ENCODE data around the gene CREBL2. TPM values are rescaled to one million over a fixed set of nuclear protein-coding genes. Genes with fewer than 3 reads are reported as not detected.
"Not testable (repeated sequence)": the region's sequence is repeated elsewhere in the genome, so short reads cannot be mapped to it uniquely, and the experiment has no call there.

CREBL2 gene
- polyA plus RNA-seq, 3 donors: 31.0 to 36.1 (median 35.2) TPM

DNA sequence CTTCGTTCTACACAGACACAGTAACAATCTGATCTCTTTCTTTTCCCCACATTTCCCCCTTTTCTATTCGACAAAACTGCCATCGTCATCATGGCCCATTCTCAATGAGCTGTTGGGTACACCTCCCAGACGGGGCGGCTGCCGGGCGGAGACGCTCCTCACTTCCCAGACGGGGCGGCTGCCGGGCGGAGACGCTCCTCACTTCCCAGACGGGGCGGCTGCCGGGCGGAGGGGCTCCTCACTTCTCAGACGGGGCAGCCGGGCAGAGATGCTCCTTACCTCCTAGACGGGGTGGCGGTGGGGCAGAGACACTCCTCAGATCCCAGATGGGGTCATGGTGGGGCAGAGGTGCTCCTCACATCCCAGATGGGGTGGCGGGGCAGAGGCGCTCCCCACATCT is 6.4 kb downstream of the CREBL2 start:
- DNase-seq (ENCODE audit: extremely low read depth in 1 of 11, low read depth in 9 of 11, low spot score in 4 of 11): not testable (repeated sequence)

DNA sequence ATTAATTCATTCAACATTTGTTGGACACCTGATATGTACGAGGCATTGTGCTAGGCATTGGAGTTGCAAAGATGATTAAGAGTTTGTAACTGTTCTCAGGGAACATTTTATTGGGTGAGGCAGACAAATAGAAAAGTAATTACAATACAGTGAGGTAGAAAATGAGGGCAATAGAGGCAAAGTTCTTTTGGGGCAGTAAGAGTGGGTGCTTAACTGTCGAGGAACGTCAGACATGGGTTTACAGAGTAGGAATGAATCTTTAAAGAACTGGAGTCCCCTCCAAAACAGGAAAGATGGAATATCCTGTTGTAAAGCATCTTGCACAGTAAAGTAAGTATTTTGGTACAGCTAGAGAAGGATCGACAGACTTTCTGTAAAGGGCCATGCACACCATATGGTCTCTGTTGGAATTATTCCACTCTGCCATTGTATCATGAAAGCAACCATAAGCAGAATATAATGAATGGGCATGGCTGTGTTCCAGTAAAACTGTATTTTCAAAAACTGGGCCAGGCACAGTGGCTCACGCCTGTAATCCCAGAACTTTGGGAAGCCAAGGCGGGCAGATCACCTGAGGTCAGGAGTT is 9.1 kb downstream of the CREBL2 start:
- no peak for DNase-seq (ENCODE audit: extremely low read depth in 1 of 11, low read depth in 9 of 11, low spot score in 4 of 11)

DNA sequence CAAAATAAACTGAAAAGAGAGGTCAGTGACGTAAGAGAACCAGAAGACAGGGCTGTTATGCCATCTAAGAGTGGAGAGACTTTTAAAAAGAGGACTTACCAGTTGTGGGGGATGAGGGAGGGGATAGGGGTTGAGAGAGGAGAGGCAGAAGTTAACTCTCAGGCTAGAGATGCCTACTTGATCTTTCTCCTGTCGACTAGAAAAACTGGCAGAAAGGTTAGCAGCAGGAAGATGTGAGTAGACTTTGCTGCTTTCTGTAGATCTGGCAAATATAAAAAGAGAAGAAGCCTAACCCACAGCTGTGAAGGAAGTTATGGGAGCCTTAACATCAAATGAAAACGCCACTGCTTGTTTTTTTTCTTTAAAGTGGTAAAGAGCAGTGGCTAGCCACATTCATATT is 10.7 kb downstream of the CREBL2 start:
- no peak for DNase-seq (ENCODE audit: extremely low read depth in 1 of 11, low read depth in 9 of 11, low spot score in 4 of 11)

DNA sequence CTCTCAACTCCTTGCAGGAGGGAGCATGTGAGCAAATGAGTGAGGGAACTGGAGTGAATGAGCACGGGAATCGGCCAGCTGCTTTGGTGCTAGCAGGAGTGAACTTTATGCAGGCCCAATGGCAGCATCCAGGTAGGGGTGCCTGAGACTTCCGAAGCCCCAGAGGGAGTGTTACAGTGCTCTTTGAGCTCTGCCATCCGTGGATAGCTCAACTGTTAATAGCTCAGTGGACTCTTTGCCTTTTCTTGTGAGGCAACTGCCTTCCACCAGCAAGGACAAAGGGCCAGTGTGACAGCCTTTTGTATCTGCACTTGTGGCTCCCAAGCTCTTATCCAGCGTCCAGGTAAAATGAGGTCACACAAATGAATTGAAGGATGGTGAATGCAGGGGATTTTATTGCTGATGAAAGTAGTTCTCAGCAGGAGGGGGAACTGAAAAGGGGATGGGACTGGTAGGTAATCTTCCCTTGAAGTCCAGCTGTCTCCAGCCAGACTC is 12.9 kb downstream of the CREBL2 start:
- DNase-seq (ENCODE audit: extremely low read depth in 1 of 11, low read depth in 9 of 11, low spot score in 4 of 11): no peak

DNA sequence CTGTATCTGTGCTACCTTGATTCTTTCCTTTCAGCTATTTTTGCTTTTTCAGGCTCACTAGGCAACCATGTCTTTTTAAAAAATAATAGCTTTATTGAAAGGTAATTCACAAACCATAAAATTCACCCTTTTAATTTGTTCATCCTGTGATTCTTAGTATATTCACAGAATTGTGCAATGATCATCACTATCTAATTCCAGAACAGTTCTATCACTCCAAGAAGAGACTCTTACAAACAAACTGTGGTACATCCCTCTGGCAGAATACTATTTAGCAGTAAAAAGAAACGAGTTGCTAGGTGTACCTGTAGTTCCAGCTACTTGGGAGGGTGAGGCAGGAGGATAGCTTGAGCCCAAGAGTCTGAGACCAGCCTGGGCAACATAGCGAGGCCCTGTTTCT is 14.8 kb downstream of the CREBL2 start:
- DNase-seq (ENCODE audit: extremely low read depth in 1 of 11, low read depth in 9 of 11, low spot score in 4 of 11): no peak

DNA sequence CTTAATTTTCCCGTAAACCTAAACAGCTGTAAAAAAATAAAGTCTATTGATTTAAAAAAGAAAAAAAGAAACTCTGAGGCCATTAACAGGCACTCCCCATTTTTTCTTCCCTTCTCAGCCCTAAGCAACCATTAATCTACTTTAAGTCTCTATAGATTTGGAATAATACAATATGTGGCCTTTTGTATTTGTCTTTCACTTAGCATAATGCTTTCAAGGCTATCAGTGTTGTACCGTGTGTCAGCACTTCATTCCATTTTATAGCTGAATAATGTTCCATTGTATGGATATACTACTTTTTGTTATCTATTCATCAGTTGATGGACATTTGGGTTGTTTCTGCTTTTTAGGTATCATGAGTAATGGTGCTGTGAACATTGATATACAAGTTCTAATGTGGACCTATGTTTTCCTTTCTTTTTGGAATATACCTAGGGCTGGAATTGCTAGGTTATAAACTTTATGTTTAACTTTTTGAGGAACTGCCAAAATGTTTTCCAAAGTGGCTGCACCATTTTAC is 15.7 kb downstream of the CREBL2 start:
- DNase-seq (ENCODE audit: extremely low read depth in 1 of 11, low read depth in 9 of 11, low spot score in 4 of 11): no peak

DNA sequence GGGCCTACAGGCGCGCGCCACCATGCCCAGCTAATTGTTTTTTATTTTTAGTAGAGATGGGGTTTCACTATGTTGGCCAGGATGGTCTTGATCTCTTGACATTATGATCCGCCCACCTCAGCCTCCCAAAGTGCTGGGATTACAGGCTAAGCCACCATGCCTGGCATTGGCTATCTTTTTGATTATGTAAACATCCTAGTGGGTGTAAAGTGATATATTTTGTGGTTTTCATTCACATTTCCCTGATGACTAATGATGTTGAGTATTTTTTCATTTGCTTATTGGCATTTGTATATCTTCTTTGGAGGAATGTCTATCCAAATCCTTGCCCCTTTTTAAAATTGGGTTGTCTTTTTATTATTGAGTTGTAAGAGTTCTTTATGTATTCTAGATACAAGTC is 16.3 kb downstream of the CREBL2 start:
- DNase-seq (ENCODE audit: extremely low read depth in 1 of 11, low read depth in 9 of 11, low spot score in 4 of 11): no peak

DNA sequence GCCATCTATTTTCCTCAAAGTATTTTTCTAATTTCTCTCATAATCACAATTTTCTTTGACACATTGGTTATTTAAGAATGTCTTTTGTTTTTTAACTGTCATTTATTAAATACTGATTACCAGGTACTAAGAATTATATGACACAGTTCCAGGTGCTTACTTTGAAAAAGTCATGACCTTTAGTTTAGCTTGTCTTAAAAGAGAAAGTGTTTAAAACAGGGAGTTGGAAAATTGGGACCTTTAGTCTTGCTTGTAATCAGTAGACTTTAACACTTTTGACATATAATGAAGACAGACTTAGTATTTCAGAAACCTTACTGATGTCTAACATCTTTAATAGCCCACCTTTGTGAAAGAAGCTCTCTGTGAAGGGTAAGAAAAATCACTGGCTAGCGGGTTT is 19.2 kb downstream of the CREBL2 start:
- DNase-seq (ENCODE audit: extremely low read depth in 1 of 11, low read depth in 9 of 11, low spot score in 4 of 11): no peak

DNA sequence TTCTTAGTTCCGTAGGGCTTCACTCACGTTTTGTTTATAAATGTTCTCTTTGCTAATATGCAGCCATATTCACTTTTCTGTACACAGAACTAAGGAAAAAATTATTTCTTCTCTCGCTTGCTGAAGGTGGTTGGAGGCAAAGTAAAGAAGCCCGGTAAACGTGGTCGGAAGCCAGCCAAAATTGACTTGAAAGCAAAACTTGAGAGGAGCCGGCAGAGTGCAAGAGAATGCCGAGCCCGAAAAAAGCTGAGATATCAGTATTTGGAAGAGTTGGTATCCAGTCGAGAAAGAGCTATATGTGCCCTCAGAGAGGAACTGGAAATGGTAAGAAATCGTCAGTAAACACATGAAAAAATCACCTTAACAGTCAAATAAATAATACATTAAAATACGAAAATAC is 24.0 kb downstream of the CREBL2 start:
- no peak for DNase-seq (ENCODE audit: extremely low read depth in 1 of 11, low read depth in 9 of 11, low spot score in 4 of 11)

DNA sequence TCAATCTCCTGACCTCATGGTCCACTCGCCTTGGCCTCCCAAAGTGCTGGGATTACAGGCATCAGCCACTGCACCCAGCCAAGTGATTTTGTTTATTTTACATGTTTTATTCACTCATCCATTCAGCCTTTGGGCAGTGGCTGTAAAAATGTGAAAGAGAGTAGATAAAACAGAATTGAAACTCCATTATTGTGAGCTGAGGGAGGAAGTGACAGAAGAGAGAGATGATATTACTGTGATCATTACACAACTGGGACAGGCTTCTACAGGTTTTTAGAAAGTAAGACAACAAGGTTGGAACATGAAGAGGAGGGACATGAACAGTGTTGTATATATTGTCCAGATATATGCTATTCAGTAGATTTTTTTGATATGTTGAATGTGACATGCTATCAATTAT is 25.0 kb downstream of the CREBL2 start:
- no peak for DNase-seq (ENCODE audit: extremely low read depth in 1 of 11, low read depth in 9 of 11, low spot score in 4 of 11)

DNA sequence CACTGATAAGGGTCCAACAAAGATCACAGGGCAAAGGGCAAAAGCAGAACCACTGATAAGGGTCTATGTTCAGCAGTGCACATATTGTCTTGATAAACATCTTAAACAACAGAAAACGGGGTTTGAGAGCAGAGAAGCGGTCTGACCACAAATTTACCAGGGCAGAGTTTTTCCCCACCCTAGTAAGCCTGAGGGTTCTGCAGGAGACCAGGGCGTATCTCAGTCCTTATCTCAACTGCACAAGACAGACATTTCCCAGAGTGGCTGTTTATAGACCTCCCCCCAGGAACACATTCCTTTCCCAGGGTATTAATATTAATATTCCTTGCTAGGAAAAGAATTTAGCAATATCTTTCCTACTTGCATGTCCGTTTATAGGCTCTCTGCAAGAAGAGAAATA is 28.3 kb downstream of the CREBL2 start:
- not testable (repeated sequence) for DNase-seq (ENCODE audit: extremely low read depth in 1 of 11, low read depth in 9 of 11, low spot score in 4 of 11)

DNA sequence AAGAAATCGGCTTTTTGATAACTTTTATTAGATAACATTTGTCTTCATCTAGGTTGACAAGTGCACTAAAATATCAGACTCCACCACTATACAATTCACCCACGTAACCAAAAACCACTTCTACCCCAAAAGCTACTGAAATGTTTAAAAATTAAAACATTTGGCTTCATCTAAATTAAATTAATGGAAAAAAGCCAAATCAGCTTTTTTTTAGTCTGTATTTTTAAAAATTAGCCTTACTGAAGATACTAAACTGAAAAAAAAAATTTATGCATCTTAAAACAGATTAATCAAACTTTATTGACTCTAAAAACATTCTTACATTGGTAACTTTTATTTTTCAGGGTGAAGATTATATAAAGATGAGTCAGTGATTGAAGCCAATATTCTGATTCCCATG is 30.0 kb downstream of the CREBL2 start:
- DNase-seq (ENCODE audit: extremely low read depth in 1 of 11, low read depth in 9 of 11, low spot score in 4 of 11): no peak

DNA sequence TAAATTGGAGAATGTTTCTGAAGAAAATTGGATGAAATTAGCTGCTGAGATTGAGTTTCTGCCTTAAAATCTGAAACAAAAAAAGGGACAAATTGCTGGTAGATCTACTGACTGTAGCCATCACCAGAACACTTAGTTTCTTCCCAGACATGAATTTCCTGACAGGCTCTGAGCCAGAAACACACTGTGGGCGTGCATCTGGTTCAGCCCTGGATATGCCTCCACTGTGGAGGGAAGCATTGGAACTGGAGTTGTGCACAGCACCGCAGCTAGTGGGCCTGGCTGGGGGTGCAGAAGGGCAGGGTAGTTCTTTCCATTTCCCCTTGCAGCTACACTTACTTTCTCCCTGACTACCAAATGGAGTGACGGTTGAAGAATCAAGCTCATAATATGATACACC is 31.2 kb downstream of the CREBL2 start:
- no peak for DNase-seq (ENCODE audit: extremely low read depth in 1 of 11, low read depth in 9 of 11, low spot score in 4 of 11)

DNA sequence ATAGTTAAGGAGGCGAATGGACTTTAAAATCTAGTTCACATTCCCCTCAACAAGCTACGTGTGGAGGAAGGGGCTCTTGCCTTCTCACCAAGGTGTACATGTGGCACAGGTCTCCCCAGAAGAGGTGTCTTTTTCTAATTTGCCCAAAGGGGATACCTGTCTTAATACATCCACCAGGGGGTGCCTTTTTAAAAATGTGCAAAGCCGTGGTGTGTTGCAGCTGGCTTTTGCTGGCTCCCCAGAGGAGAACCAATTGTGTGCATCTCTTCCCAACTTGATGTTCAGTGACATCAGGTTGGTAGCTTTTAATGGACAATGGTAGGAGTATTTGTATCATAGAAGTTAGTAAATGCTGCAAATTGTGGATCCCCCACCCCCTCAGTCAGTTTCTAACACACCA is 33.8 kb downstream of the CREBL2 start:
- DNase-seq (ENCODE audit: extremely low read depth in 1 of 11, low read depth in 9 of 11, low spot score in 4 of 11): no peak

DNA sequence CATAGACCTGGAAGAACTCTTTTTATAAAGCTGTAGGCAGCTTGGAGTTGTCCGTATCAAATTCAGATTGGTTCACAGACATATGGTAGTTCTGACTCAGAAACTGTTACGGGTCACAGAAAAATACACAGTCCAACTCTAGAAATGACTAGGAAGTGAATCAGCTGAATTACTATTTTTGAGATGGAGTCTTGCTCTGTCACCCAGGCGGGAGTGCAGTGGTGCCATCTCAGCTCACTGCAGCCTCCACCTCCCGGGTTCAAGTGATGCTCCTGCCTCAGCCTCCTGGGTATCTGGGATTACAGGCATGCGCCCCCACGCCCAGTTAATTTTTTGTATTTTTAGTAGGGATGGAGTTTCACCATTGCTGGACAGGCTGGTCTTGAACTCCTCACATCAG is 34.3 kb downstream of the CREBL2 start:
- not testable (repeated sequence) for DNase-seq (ENCODE audit: extremely low read depth in 1 of 11, low read depth in 9 of 11, low spot score in 4 of 11)

DNA sequence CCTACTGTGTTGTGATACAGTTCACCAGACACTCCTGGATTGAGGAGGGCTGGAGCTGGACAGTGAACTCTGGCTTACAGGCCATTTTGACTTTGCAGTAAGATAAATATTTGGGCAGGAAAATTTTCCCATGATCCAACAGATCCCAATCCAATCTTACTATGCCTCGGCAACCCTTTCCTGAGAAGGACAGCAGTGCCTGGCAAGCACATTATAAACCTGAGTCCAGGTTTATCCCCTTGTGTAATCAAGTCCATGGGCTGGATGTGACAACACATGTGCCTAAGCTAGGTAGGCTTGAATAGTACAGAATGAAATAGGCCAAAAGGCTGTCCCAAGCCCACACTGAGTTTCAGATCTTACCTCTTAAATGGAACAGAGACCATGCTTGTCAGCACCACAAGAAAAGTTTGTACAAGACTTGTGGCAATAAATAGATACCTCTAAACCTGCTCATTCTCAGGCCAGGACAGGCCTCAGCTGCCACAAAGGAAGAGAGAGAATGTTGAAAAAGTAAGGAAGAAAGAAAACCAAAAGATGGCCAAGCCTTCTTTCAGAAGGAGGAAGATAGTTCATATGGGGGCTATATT is 34.9 kb downstream of the CREBL2 start:
- DNase-seq (ENCODE audit: extremely low read depth in 1 of 11, low read depth in 9 of 11, low spot score in 4 of 11): no peak

DNA sequence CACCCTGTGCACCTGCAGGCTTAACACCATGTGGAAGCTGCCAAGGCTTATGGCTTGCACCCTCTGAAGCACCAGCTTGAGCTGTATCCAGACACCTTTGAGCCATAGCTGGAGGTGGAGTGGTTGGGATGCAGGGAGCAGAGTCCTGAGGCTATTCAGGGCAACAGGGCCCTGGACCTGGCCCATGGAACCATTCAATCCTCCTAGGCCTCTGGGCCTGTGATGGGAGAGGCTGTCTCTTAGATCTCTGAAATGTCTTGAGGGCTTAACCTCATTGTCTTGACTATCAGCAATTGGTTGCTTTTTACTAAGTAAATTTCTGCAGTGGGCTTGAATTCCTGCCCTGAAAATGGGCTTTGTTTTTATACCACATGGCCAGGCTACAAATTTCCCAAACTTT is 36.6 kb downstream of the CREBL2 start:
- DNase-seq (ENCODE audit: extremely low read depth in 1 of 11, low read depth in 9 of 11, low spot score in 4 of 11): no peak

DNA sequence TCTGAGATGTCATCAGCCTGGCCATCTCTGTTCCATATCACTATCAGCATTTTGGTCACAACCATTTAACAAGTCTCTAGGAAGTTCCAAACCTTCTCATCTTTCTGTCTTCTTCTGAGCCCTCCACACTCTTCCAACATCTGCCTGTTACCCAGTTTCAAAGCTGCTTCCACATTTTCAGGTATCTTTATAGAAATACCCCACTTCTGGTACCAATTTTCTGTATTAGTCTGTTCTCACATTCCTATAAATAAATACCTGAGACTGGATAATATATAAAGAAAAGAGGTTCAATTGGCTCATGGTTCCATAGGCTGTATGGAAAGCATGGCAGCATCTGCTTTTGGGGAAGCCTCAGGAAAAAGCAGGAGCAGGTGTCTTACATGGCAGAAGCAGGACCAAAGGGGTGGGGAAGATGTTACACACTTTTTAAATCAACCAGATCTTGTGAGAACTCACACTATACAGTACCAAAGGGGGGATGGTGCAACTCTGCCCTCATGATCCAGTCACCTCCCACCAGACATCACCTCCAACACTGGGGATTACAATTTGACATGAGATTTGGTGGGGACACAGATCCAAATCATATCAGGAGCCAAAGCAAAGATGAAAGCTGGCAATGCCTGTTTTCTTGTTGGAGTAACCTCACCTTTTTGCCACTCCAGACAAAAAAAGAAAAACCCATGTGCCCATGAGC is 37.4 kb downstream of the CREBL2 start:
- no peak for DNase-seq (ENCODE audit: extremely low read depth in 1 of 11, low read depth in 9 of 11, low spot score in 4 of 11)

DNA sequence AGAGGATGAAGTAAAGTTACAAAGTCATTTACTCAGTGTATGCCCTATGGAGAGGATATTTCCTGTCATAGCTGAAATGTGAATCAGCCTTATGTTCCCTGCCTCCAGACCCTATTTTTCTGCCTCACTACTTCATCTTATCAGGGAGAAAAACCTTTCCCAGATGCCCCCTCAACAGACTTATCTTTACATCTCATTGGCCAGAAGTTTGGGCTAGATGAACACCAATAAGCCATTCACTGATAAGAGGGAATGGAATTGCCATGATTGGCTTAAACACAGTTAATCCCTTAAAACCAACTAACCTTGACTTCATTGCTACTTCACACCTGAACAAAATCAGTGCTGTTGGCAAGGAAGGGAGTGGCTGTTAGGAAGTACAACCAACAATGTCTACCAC is 40.1 kb downstream of the CREBL2 start:
- no peak for DNase-seq (ENCODE audit: extremely low read depth in 1 of 11, low read depth in 9 of 11, low spot score in 4 of 11)

DNA sequence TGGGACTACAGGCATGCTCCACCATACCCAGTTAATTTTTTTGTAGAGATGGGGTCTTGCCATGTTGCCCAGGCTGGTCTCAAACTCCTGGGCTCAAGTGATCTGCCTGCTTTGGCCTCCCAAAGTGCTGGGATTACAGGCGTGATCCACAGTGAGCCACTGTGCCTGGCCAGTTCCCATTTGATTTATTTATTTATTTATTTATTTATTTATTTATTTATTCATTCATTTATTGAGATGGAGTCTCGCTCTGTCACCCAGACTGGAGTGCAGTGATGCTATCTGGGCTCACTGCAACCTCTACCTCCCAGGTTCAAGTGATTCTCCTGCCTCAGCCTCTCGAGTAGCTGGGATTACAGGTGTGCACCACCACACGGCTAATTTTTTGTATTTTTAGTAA is 41.0 kb downstream of the CREBL2 start:
- DNase-seq (ENCODE audit: extremely low read depth in 1 of 11, low read depth in 9 of 11, low spot score in 4 of 11): not testable (repeated sequence)
